Neutrophil (primary cell): Measurements from ENCODE around the gene TMEM63B.
"Not testable (repeated sequence)": the region's sequence is repeated elsewhere in the genome, so short reads cannot be mapped to it uniquely, and the experiment has no call there.

Experiments used
- H3K27ac ChIP-seq: fragments of 200-600 bp; sonication (generic); 2 replicates; pipeline ENCODE4 v1.5.1; 2016; ENCODE audit warnings: mild to moderate bottlenecking, moderate library complexity
- H3K27me3 ChIP-seq: fragments of 200-600 bp; sonication (generic); 2 replicates; pipeline ENCODE4 v1.6.0; 2016; ENCODE audit warnings: mild to moderate bottlenecking
- H3K36me3 ChIP-seq: fragments of 200-600 bp; sonication (generic); 2 replicates; pipeline ENCODE4 v1.5.1; 2017
- H3K4me1 ChIP-seq, 2 experiments: fragments of 200-600 bp in 1 of 2; sonication (generic) in 1 of 2; 1 replicate in 1 of 2; 2 replicates in 1 of 2; pipeline versions ENCODE4 v1.5.1 to v1.6.1; 2013 to 2016; ENCODE audit warnings: low read depth in 1 of 2, low read length in 1 of 2, mild to moderate bottlenecking in 1 of 2, moderate library complexity in 1 of 2; ENCODE audit not compliant: control insufficient read depth in 1 of 2, insufficient read depth in 1 of 2
- H3K4me3 ChIP-seq, 2 experiments: fragments of 200-600 bp in 1 of 2; sonication (generic) in 1 of 2; 1 replicate in 1 of 2; 2 replicates in 1 of 2; pipeline ENCODE4 v1.5.1; 2013 to 2016; ENCODE audit warnings: low read depth in 1 of 2, low read length in 1 of 2, mild to moderate bottlenecking in 1 of 2, moderate library complexity in 1 of 2
- H3K9me3 ChIP-seq: fragments of 200-600 bp; sonication (generic); 2 replicates; pipeline ENCODE4 v1.5.1; 2016
- CTCF ChIP-seq: fragments of 200-600 bp; sonication (generic); IDR thresholded peaks from 2 replicates; pipeline ENCODE4 v1.5.1; 2016; ENCODE audit warnings: antibody characterized with exemption

Gene TMEM63B

GRCh38 chr6:44091981-44092884 is 35.1 kb upstream of the TMEM63B start:
- no peak for TF ChIP-seq CTCF
- Histone ChIP-seq H3K4me3 (no peak overlapping the region), H3K9me3 (no peaks in the 10 kb centered on the region), H3K36me3 (no peaks in the 10 kb centered on the region), H3K27me3 (no peaks in the 10 kb centered on the region), H3K27ac (no peak overlapping the region), H3K4me1 (no peaks in the 10 kb centered on the region)

- no peaks in the 10 kb centered on the region for H3K36me3 ChIP-seq
- H3K4me1 ChIP-seq = no peaks in the 10 kb centered on the region
- no peaks in the 10 kb centered on the region for H3K9me3 ChIP-seq
- no peaks in the 10 kb centered on the region for H3K27me3 ChIP-seq
- no peak overlapping the region for H3K4me3 ChIP-seq
- TF ChIP-seq CTCF = no peak
- no peak overlapping the region for H3K27ac ChIP-seq
Observed at GRCh38 chr6:44093066-44093465, 34.3 kb upstream of the TMEM63B start.

GRCh38 chr6:44093750-44094402 is 33.5 kb upstream of the TMEM63B start:
- Histone ChIP-seq H3K27ac (no peak overlapping the region), H3K4me1 (no peaks in the 10 kb centered on the region), H3K36me3 (no peaks in the 10 kb centered on the region), H3K4me3 (no peak overlapping the region), H3K9me3 (no peaks in the 10 kb centered on the region), H3K27me3 (no peaks in the 10 kb centered on the region)
- TF ChIP-seq CTCF = no peak

GRCh38 chr6:44094403-44095242 is 32.7 kb upstream of the TMEM63B start:
- H3K4me3 ChIP-seq = no peak overlapping the region
- no peaks in the 10 kb centered on the region for H3K27me3 ChIP-seq
- no peaks in the 10 kb centered on the region for H3K36me3 ChIP-seq
- no peaks in the 10 kb centered on the region for H3K4me1 ChIP-seq
- no peaks in the 10 kb centered on the region for H3K9me3 ChIP-seq
- TF ChIP-seq CTCF = no peak
- H3K27ac ChIP-seq = no peak overlapping the region

GRCh38 chr6:44095243-44095623 is 32.1 kb upstream of the TMEM63B start:
- H3K9me3 ChIP-seq, H3K4me1 ChIP-seq, H3K4me3 ChIP-seq, H3K27ac ChIP-seq, H3K27me3 ChIP-seq, H3K36me3 ChIP-seq: not testable (repeated sequence)
